Kidney (tissue), 14 donors: ENCODE results near the gene LRRC27. TPM values are rescaled to one million over a fixed set of nuclear protein-coding genes. Genes with fewer than 3 reads are reported as not detected.
A peak's percentile ranks its signal among the peaks of the same experiment; 100 is the strongest.

ENCODE experiments used
- DNase-seq, 5 donors: peaks; one replicate each; pipeline ENCODE4 v3.0.0-alpha.2; 2013 to 2020
- FAIRE-seq: peaks from 2 replicates; lab custom pipeline; 2012; peaks lifted over from hg19 to GRCh38; lab: Jason Lieb, UNC
- H3K27ac ChIP-seq, 2 donors: one replicate each; pipeline ENCODE4 v1.7.0; 2013; ENCODE audit warnings: low read depth in 2 of 2, low read length in 2 of 2, inconsistent platforms in 1 of 2
- H3K27me3 ChIP-seq: one replicate; pipeline ENCODE4 v1.7.1; 2013; ENCODE audit warnings: low read length, inconsistent platforms; ENCODE audit not compliant: control insufficient read depth, insufficient read depth
- H3K36me3 ChIP-seq, 3 donors: one replicate each; pipeline versions ENCODE4 v1.7.0 to v1.7.1; 2013; ENCODE audit warnings: low read length in 3 of 3, control low read depth in 1 of 3, inconsistent platforms in 1 of 3; ENCODE audit not compliant: insufficient read depth in 3 of 3, control insufficient read depth in 2 of 3
- H3K4me1 ChIP-seq, 3 donors: one replicate each; pipeline versions ENCODE4 v1.7.0 to v1.7.1; 2013; ENCODE audit warnings: low read length in 3 of 3, inconsistent platforms in 1 of 3, low read depth in 1 of 3; ENCODE audit not compliant: control insufficient read depth in 2 of 3, insufficient read depth in 2 of 3
- H3K4me3 ChIP-seq, 3 donors: one replicate each; pipeline versions ENCODE4 v1.7.0 to v1.8.1; 2013; ENCODE audit warnings: low read length in 3 of 3, control low read depth in 1 of 3, inconsistent platforms in 1 of 3
- H3K9ac ChIP-seq, 3 donors: one replicate each; pipeline versions ENCODE4 v1.7.0 to v1.7.1; 2013; ENCODE audit warnings: low read length in 3 of 3, control low read depth in 1 of 3, inconsistent platforms in 1 of 3
- H3K9me3 ChIP-seq, 3 donors: one replicate each; pipeline versions ENCODE4 v1.7.0 to v1.7.1; 2013; ENCODE audit warnings: low read length in 3 of 3, control low read depth in 1 of 3, inconsistent platforms in 1 of 3; ENCODE audit not compliant: control insufficient read depth in 2 of 3, insufficient read depth in 1 of 3
- CTCF ChIP-seq: IDR thresholded peaks from 3 replicates; pipeline ENCODE4 v1.5.1; 2012; ENCODE audit warnings: mild to moderate bottlenecking, moderate library complexity, borderline replicate concordance; ENCODE audit not compliant: insufficient read depth; ENCODE audit errors: extremely low read depth
- intact Hi-C: fragments of 100-400 bp; cut with DNase I; formaldehyde crosslinking; loops from one replicate; pipeline ENCODE4 v1.11.1; 2022
- polyA plus RNA-seq: library from polyadenylated mRNA; stranded (reverse); fragments of 350-450 nt; fragmentation: Illumina TruSeq; extraction: RNeasy Lipid Tissue Mini Kit (QIAGEN cat#74804); gene quantifications from one replicate; pipeline ENCODE4 v1.2.3, GENCODE V29; 2014; ENCODE audit warnings: low read depth, low replicate concordance; ENCODE audit not compliant: insufficient read depth
- total RNA-seq: library from RNA; stranded (reverse); fragmentation: NEBNext Ultra II Directional; extraction: Animal tissue kit (Norgen Biotek cat#: 25700); gene quantifications from one replicate; pipeline ENCODE4 v1.2.1, GENCODE V29; 2021
- donor health status: control.
- donor health status: control.
- donor health status: control.
- donor health status: control.
- donor health status: control.
- donor health status: DM: yes; HTN: yes; CAD: no.
- donor health status: Normal renal cell carcinoma (clear cell type).

LRRC27 gene
- total and polyA plus RNA-seq, 2 donors from 2014 or later: 14.4 to 14.6 TPM

DNA sequence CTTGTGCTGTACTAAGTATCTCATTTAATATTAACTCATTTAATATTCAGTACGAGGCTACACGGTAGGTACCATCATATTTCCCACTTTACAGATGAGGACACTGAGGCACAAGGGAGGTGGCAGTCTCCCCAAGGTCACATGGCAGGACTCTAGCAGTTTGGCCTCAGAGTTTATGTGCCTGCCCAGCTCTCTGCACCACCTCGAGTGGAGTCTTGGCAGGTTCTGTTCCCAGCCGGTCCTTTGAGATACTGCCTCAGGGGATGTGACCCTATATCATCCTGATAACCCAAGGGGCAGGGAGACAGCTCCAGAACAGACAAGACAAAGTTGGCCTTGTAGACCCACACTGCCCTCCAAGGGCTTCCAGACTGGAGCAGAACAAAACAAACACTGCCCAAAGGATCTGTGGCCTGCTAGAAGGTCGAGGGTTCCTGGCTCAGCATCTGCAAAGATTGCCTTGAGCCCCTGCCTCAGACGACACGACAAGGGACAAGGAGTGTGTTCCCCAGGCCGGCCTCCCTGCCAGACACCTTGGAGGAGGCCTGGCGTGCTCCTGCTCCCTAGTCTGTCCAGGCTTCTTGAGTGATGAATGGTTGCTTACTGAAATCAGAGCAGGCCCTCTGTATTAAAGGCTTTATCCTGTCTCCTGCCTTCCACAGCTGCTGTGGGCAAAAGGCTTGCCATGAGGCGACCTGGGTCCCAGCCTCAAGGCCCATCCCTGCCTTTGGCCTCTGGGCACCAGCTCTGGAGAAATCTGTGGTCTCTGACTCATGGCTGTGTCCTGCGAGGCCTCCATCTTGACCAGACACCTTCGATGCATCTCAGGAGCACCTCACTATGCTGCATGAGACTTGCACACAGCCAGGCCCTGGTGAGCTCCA lies 61.1 kb downstream of the LRRC27 start:
- FAIRE-seq: no peak

GRCh38 chr10:132393695-132394181 lies 61.7 kb downstream of the LRRC27 start:
- H3K9me3 ChIP-seq: no peaks in the 10 kb centered on the region
- no peak for TF ChIP-seq CTCF
- H3K9ac ChIP-seq: no peak overlapping the region
- H3K4me3 ChIP-seq: no peak overlapping the region
- peaks cover 0 to 20% (median 0%) of the 10 kb centered on the region in 3 donors for H3K4me1 ChIP-seq
- no peaks in the 10 kb centered on the region for H3K36me3 ChIP-seq
- FAIRE-seq: no peak
- no peak overlapping the region for H3K27ac ChIP-seq
- intact Hi-C loops: no loop called here
- H3K27me3 ChIP-seq: no peaks in the 10 kb centered on the region
- peak in 2 of 5 donors; percentile 53 to 75 for DNase-seq

More for the DNA sequence above, 61.1 kb downstream of the LRRC27 start:
- Histone ChIP-seq H3K9ac (no peak overlapping the region), H3K9me3 (no peaks in the 10 kb centered on the region), H3K36me3 (no peaks in the 10 kb centered on the region), H3K4me1 (peaks cover 0 to 14% (median 0%) of the 10 kb centered on the region in 3 donors), H3K4me3 (no peak overlapping the region), H3K27me3 (no peaks in the 10 kb centered on the region), H3K27ac (no peak overlapping the region)
- DNase-seq: peak in 2 of 5 donors; percentile 36 to 54
- no peak for TF ChIP-seq CTCF
- intact Hi-C loops: no loop called here

- DNase-seq: peak in 2 of 5 donors; percentile 60 to 64
- Histone ChIP-seq H3K27ac (no peak overlapping the region), H3K4me1 (peaks cover 0 to 18% (median 0%) of the 10 kb centered on the region in 3 donors), H3K4me3 (no peak overlapping the region), H3K9me3 (no peaks in the 10 kb centered on the region), H3K9ac (no peak overlapping the region), H3K27me3 (no peaks in the 10 kb centered on the region), H3K36me3 (no peaks in the 10 kb centered on the region)
- intact Hi-C loops: no loop called here
- no peak for FAIRE-seq
- no peak for TF ChIP-seq CTCF
Observed at GRCh38 chr10:132394201-132394811, 62.3 kb downstream of the LRRC27 start.
